ENCODE data around the gene CDH12.

GRCh38 chr5:22892441-22892840, 39.3 kb upstream of the CDH12 start:
- no peak for TF ChIP-seq POLR2A (IDR thresholded peaks at IDR 0.05; ENCODE audit: low read length)
- TF ChIP-seq GATA1 (IDR thresholded peaks at IDR 0.05; ENCODE audit: low read depth, low read length), result no peak

All from erythroblast (primary cell).